HCT116 (cell line): Measurements from ENCODE around the gene GSTO2. TPM values are rescaled to one million over a fixed set of nuclear protein-coding genes. Genes with fewer than 3 reads are reported as not detected.
A peak's percentile ranks its signal among the peaks of the same experiment; 100 is the strongest.

Source experiments
- ATAC-seq: fragments of 200-7000 bp; cut with Tn5 transposase; 2 replicates; pipeline ENCODE4 v1.9.1; 2020; ENCODE audit warnings: mild to moderate bottlenecking, moderate library complexity
- Bru-seq: library from RNA; stranded (reverse); fragments of 400-500 nt; gene quantifications from one replicate; lab custom pipeline; 2021; lab: Mats Ljungman, UMichigan
- BruChase-seq, 2 experiments: library from RNA; stranded (reverse); fragments of 400-500 nt; gene quantifications; one replicate each; lab custom pipeline; 2021; lab: Mats Ljungman, UMichigan
- BruUV-seq: library from RNA; stranded (reverse); fragments of 400-500 nt; replicated peaks from 2 replicates; lab custom pipeline; 2021; lab: Mats Ljungman, UMichigan
- CTCF ChIA-PET: fragments of 300-600 bp; sonication (Branson Sonifier 250); formaldehyde crosslinking; loops from one replicate; lab custom pipeline; 2021; ENCODE audit warnings: antibody characterized with exemption; lab: Charles Lee
- POLR2A ChIA-PET: fragments of 300-600, 350-600 bp; sonication (Branson Sonifier 250); formaldehyde crosslinking; loops from one replicate; lab custom pipeline; 2021; ENCODE audit warnings: antibody characterized with exemption; lab: Charles Lee
- RAD21 ChIA-PET, 2 experiments: fragments of 300-600 bp; sonication (Branson Sonifier 250); formaldehyde crosslinking; loops; one replicate each; lab custom pipeline; 2023; ENCODE audit warnings: low total read pairs in 2 of 2; ENCODE audit not compliant: uncharacterized antibody in 2 of 2, unreplicated experiment in 2 of 2, low non-redundant PET in 1 of 2; lab: Charles Lee
- DNase-seq: peaks from one replicate; pipeline ENCODE4 v3.0.0-alpha.2; 2010; ENCODE audit warnings: low read depth, low spot score
- H2AFZ ChIP-seq: fragments of 200-600 bp; shearing (Covaris generic), sonication (generic); 2 replicates; pipeline ENCODE4 v1.6.1; 2017; ENCODE audit warnings: low read depth, mixed run types, mixed read lengths, antibody characterized with exemption, low read length; ENCODE audit not compliant: poor library complexity, severe bottlenecking
- H3K27ac ChIP-seq: 2 replicates; pipeline ENCODE4 v1.5.1; 2012; ENCODE audit warnings: low read depth, low read length
- H3K27me3 ChIP-seq: fragments of 200-600 bp; sonication (generic); 2 replicates; pipeline ENCODE4 v1.6.1; 2016; ENCODE audit warnings: mixed run types, low read length, mixed read lengths; ENCODE audit not compliant: insufficient read depth
- H3K36me3 ChIP-seq, 2 experiments: fragments of 200-500 bp in 1 of 2; fragments of 200-600 bp in 1 of 2; sonication (Bioruptor generic) in 1 of 2; sonication (generic) in 1 of 2; 2 replicates each; pipeline versions ENCODE4 v1.5.1 to v1.6.1; 2014 to 2016; ENCODE audit warnings: low read length in 2 of 2, inconsistent platforms in 1 of 2, mixed read lengths in 1 of 2, mixed run types in 1 of 2; ENCODE audit not compliant: insufficient read depth in 2 of 2, control insufficient read depth in 1 of 2
- H3K4me1 ChIP-seq, 2 experiments: fragments of 200-600 bp in 1 of 2; sonication (generic) in 1 of 2; 2 replicates each; pipeline versions ENCODE4 v1.5.1 to v1.6.1; 2012 to 2017; ENCODE audit warnings: low read length in 2 of 2, inconsistent platforms in 1 of 2, mild to moderate bottlenecking in 1 of 2, mixed read lengths in 1 of 2, mixed run types in 1 of 2, moderate library complexity in 1 of 2; ENCODE audit not compliant: insufficient read depth in 2 of 2, control insufficient read depth in 1 of 2
- H3K4me2 ChIP-seq: fragments of 200-600 bp; sonication (generic); 2 replicates; pipeline ENCODE4 v1.6.1; 2017; ENCODE audit warnings: mixed run types, low read length, mixed read lengths
- H3K4me3 ChIP-seq, 2 experiments: fragments of 200-600 bp in 1 of 2; sonication (generic) in 1 of 2; replicated peaks in 1 of 2; 2 replicates each; pipeline ENCODE4 v1.5.1; 2011 to 2016; ENCODE audit warnings: low read length in 2 of 2, control low read depth in 1 of 2, low read depth in 1 of 2, mild to moderate bottlenecking in 1 of 2, mixed read lengths in 1 of 2, mixed run types in 1 of 2
- H3K79me2 ChIP-seq: fragments of 200-600 bp; sonication (generic); 2 replicates; pipeline ENCODE4 v1.6.1; 2017; ENCODE audit warnings: mild to moderate bottlenecking, mixed run types, low read length, moderate library complexity, mixed read lengths; ENCODE audit not compliant: insufficient read depth
- H3K9ac ChIP-seq: fragments of 200-600 bp; sonication (generic); 2 replicates; pipeline ENCODE4 v1.6.1; 2016; ENCODE audit warnings: low read length, mixed read lengths
- H3K9me2 ChIP-seq: fragments of 200-600 bp; sonication (generic), shearing (Covaris generic); 2 replicates; pipeline ENCODE4 v1.6.1; 2017; ENCODE audit warnings: mixed run types, mild to moderate bottlenecking, moderate library complexity; ENCODE audit not compliant: insufficient read depth
- H3K9me3 ChIP-seq, 2 experiments: fragments of 200-500 bp in 1 of 2; fragments of 200-600 bp in 1 of 2; sonication (Bioruptor generic) in 1 of 2; sonication (generic) in 1 of 2; 2 replicates each; pipeline ENCODE4 v1.6.1; 2014 to 2017; ENCODE audit warnings: low read length in 2 of 2, mixed read lengths in 2 of 2, inconsistent platforms in 1 of 2, low read depth in 1 of 2, mild to moderate bottlenecking in 1 of 2, mixed run types in 1 of 2, moderate library complexity in 1 of 2; ENCODE audit not compliant: control insufficient read depth in 1 of 2, insufficient read depth in 1 of 2
- H4K20me1 ChIP-seq: fragments of 200-600 bp; sonication (generic), shearing (Covaris generic); 2 replicates; pipeline ENCODE4 v1.6.1; 2017; ENCODE audit warnings: mixed run types, mild to moderate bottlenecking, moderate library complexity; ENCODE audit not compliant: insufficient read depth
- ATF3 ChIP-seq: IDR thresholded peaks from 2 replicates; pipeline ENCODE4 v1.6.1; 2012
- EGR1 ChIP-seq: IDR thresholded peaks from 2 replicates; pipeline ENCODE4 v1.6.1; 2012; ENCODE audit warnings: low read depth
- ELF1 ChIP-seq: IDR thresholded peaks from 2 replicates; pipeline ENCODE4 v1.6.1; 2012; ENCODE audit warnings: low read depth, borderline replicate concordance
- EZH2phosphoT487 ChIP-seq: fragments of 200-600 bp; IDR thresholded peaks from 2 replicates; pipeline ENCODE4 v1.6.1; 2018; ENCODE audit warnings: antibody characterized with exemption, borderline replicate concordance
- POLR2A ChIP-seq: IDR thresholded peaks from 2 replicates; pipeline ENCODE4 v1.7.0; 2011; ENCODE audit warnings: borderline replicate concordance; ENCODE audit not compliant: insufficient read depth, insufficient read length; ENCODE audit errors: extremely low read depth
- POLR2AphosphoS5 ChIP-seq: IDR thresholded peaks from 2 replicates; pipeline ENCODE4 v1.6.1; 2011; ENCODE audit warnings: mild to moderate bottlenecking, low read depth, low read length, moderate library complexity
- SP1 ChIP-seq: IDR thresholded peaks from 2 replicates; pipeline ENCODE4 v1.6.1; 2012; ENCODE audit warnings: low read depth
- TCF7L2 ChIP-seq: IDR thresholded peaks from 2 replicates; pipeline ENCODE4 v1.7.0; 2011; ENCODE audit warnings: borderline replicate concordance, inconsistent platforms; ENCODE audit not compliant: insufficient read depth, insufficient read length; ENCODE audit errors: extremely low read depth
- YY1 ChIP-seq: IDR thresholded peaks from 2 replicates; pipeline ENCODE4 v1.6.1; 2011; ENCODE audit warnings: low read length, low read depth, moderate library complexity, mild to moderate bottlenecking; ENCODE audit not compliant: insufficient replicate concordance; ENCODE audit errors: extremely low read depth
- ZBTB33 ChIP-seq: IDR thresholded peaks from 2 replicates; pipeline ENCODE4 v1.6.1; 2011; ENCODE audit warnings: mild to moderate bottlenecking, low read length, moderate library complexity; ENCODE audit not compliant: insufficient replicate concordance; ENCODE audit errors: extremely low read depth
- ZFX ChIP-seq: fragments of 450-650 bp; IDR thresholded peaks from 2 replicates; pipeline ENCODE4 v1.6.1; 2017
- intact Hi-C: fragments of 100-400 bp; cut with micrococcal nuclease; formaldehyde crosslinking; loops from 2 replicates; pipeline ENCODE4 v1.10.0; 2022
- long read RNA-seq: library from polyadenylated mRNA; unstranded; transcript quantifications from one replicate; pipeline ENCODE4 v2.0.0, GENCODE V29; 2021; ENCODE audit not compliant: unreplicated experiment
- polyA plus RNA-seq: library from polyadenylated mRNA; unstranded; fragments of >200 nt; gene quantifications from 2 replicates; pipeline ENCODE4 v1.2.1, GENCODE V29; 2012; ENCODE audit warnings: missing spikeins
- total RNA-seq: library from RNA; stranded (reverse); gene quantifications from one replicate; pipeline ENCODE4 v1.2.1, GENCODE V29; 2021; ENCODE audit not compliant: unreplicated experiment

The GSTO2 gene
- total RNA-seq (115 TPM), Bru-seq, nascent RNA (percentile 95 among the genes with signal in this experiment), BruChase-seq, experiment 1, labeled RNA remaining after a 6-hour chase (percentile 97 among the genes with signal in this experiment), BruChase-seq, experiment 2, labeled RNA remaining after a 2-hour chase (percentile 98 among the genes with signal in this experiment)
- 104 and 131 TPM in 2 replicates for polyA plus RNA-seq
- long read RNA-seq, full-length matches to known transcripts: 29 of 106 reads
- long read RNA-seq, partial matches to known transcripts: 44 of 106 reads
- long read RNA-seq, other reads (novel, unspliced or antisense): 33 of 106 reads

GRCh38 chr10:104268713-104269645, at the start of gene GSTO2:
TSS of gene GSTO2 (plus strand) at chr10:104269184. CDS start at chr10:104274916, 5,732 bp downstream.
- H2AFZ ChIP-seq: no peak within 1 kb of the TSS
- CTCF ChIA-PET: interaction anchor here (1.7 kb wide), 1 partner anchor 85 kb away, joined by 5 read pairs; the partner anchor contains the start of gene CFAP58

More at GRCh38 chr10:104268713-104269645, at the start of gene GSTO2:
- 0 out of 2 replicates have a peak, but pooled peaks cover 8% of the 10 kb centered on the region for H4K20me1 ChIP-seq
- peak; percentile 99 for DNase-seq
- H3K9me2 ChIP-seq: no peaks in the 10 kb centered on the region; the same call in 1 of the 2 replicates
- peak within 1 kb of the TSS; percentile 83 for H3K9ac ChIP-seq
- BruUV-seq: TSS peak; percentile 75
- peaks cover 4 to 20% of the 10 kb centered on the region in 2 experiments; a peak in 3 of 4 replicates for H3K4me1 ChIP-seq
- H3K36me3 ChIP-seq: peaks cover 34 to 39% of the 10 kb centered on the region in 2 experiments
- peaks cover 47% of the 10 kb centered on the region for H3K79me2 ChIP-seq
- H3K27me3 ChIP-seq: no peaks in the 10 kb centered on the region
- H3K9me3 ChIP-seq: no peaks in the 10 kb centered on the region
- peak within 1 kb of the TSS; percentile 50 for H3K27ac ChIP-seq
- RAD21 ChIA-PET: no interaction called here
- H3K4me2 ChIP-seq: peak within 1 kb of the TSS; percentile 81
- peak; percentile 94 for TF ChIP-seq POLR2A
- peak; percentile 44 for TF ChIP-seq TCF7L2
- peak; percentile 77 for TF ChIP-seq ZFX
- TF ChIP-seq YY1: peak; percentile 70
- TF ChIP-seq EZH2phosphoT487: no peak
- peak; percentile 91 for TF ChIP-seq ZBTB33
- TF ChIP-seq EGR1: no peak
- TF ChIP-seq POLR2AphosphoS5: peak; percentile 98
- no peak for TF ChIP-seq ELF1
- TF ChIP-seq ATF3: no peak
- TF ChIP-seq SP1: no peak
- H3K4me3 ChIP-seq: peak within 1 kb of the TSS; percentile 79 to 81
- intact Hi-C loops: loop anchor here (5.0 kb wide), 1 partner anchor 147 kb away; the partner anchor contains the start of gene SFR1
- peak; percentile 98 for ATAC-seq
- POLR2A ChIA-PET: interaction anchor here (0.6 to 1.8 kb wide), 14 partner anchors 9 to 381 kb away, joined by 3 to 14 read pairs (median 3); partner anchors contain the start of genes CFAP58, GSTO1, ITPRIP and SFR1
